B cell (primary cell): ENCODE results near the gene MFRP. TPM values are rescaled to one million over a fixed set of nuclear protein-coding genes. Genes with fewer than 3 reads are reported as not detected.

Source experiments
- ATAC-seq: fragments of 200-7000 bp; cut with Tn5 transposase; one replicate; pipeline ENCODE4 v1.10.0; 2021; ENCODE audit warnings: low read depth, mild to moderate bottlenecking, moderate number of reproducible peaks, moderate library complexity
- CTCF ChIA-PET: fragments of 350-600 bp; sonication (Branson Sonifier 250); formaldehyde crosslinking; loops from one replicate; lab custom pipeline; 2021; ENCODE audit warnings: antibody characterized with exemption, inconsistent platforms; lab: Charles Lee
- POLR2A ChIA-PET: fragments of 350-600 bp; sonication (Branson Sonifier 250); formaldehyde crosslinking; loops from one replicate; lab custom pipeline; 2021; ENCODE audit warnings: antibody characterized with exemption; lab: Charles Lee
- DNase-seq: peaks from one replicate; pipeline ENCODE4 v3.0.0; 2013
- H2AFZ ChIP-seq: 2 replicates; pipeline ENCODE4 v1.6.1; 2012; ENCODE audit warnings: mild to moderate bottlenecking, low read depth, low read length; ENCODE audit not compliant: insufficient read depth, poor library complexity, severe bottlenecking
- H3K27ac ChIP-seq, 2 donors: 1 replicate in 1 of 2; 2 replicates in 1 of 2; pipeline ENCODE4 v1.5.1; 2012 to 2013; ENCODE audit warnings: low read length in 2 of 2, mild to moderate bottlenecking in 2 of 2, moderate library complexity in 1 of 2
- H3K27me3 ChIP-seq, 4 experiments: fragments of 200-600 bp in 1 of 4; sonication (generic) in 1 of 4; replicated peaks in 1 of 4; 1 replicate in 2 of 4; 2 replicates in 2 of 4; pipeline versions ENCODE4 v1.6.1 to v1.7.0; 2013 to 2016; ENCODE audit warnings: low read length in 3 of 4, mild to moderate bottlenecking in 2 of 4, mixed read lengths in 1 of 4, moderate library complexity in 1 of 4; ENCODE audit not compliant: insufficient read depth in 4 of 4, control insufficient read depth in 3 of 4; ENCODE audit errors: control extremely low read depth in 1 of 4
- H3K36me3 ChIP-seq, 2 experiments: replicated peaks in 1 of 2; 1 replicate in 1 of 2; 2 replicates in 1 of 2; pipeline versions ENCODE4 v1.6.1 to v1.7.1; 2013; ENCODE audit warnings: low read length in 1 of 2; ENCODE audit not compliant: insufficient read depth in 2 of 2, control insufficient read depth in 1 of 2; ENCODE audit errors: control extremely low read depth in 1 of 2, extremely low read depth in 1 of 2
- H3K4me1 ChIP-seq, 2 donors: fragments of 200-600 bp in 1 of 2; sonication (generic) in 1 of 2; 1 replicate in 1 of 2; 2 replicates in 1 of 2; pipeline versions ENCODE4 v1.5.1 to v1.6.1; 2013 to 2017; ENCODE audit warnings: low read length in 2 of 2; ENCODE audit not compliant: control insufficient read depth in 2 of 2, insufficient read depth in 2 of 2
- H3K4me2 ChIP-seq: replicated peaks from 2 replicates; pipeline ENCODE3; 2012; ENCODE audit warnings: mild to moderate bottlenecking, low read depth, low read length; ENCODE audit not compliant: poor library complexity, severe bottlenecking
- H3K4me3 ChIP-seq, 5 experiments: fragments of 200-600 bp in 1 of 5; sonication (generic) in 1 of 5; 1 replicate in 3 of 5; 2 replicates in 2 of 5; pipeline versions ENCODE4 v1.5.1 to v1.7.0; 2011 to 2016; ENCODE audit warnings: low read length in 4 of 5, mild to moderate bottlenecking in 4 of 5, low read depth in 2 of 5, control low read depth in 1 of 5, moderate library complexity in 1 of 5; ENCODE audit not compliant: insufficient read depth in 1 of 5; ENCODE audit errors: control extremely low read depth in 1 of 5, extremely low read depth in 1 of 5
- H3K79me2 ChIP-seq: fragments of 200-600 bp; sonication (generic); one replicate; pipeline ENCODE4 v1.6.0; 2016; ENCODE audit warnings: low read length; ENCODE audit not compliant: control insufficient read depth, insufficient read depth
- H3K9ac ChIP-seq: fragments of 200-600 bp; sonication (generic); 2 replicates; pipeline ENCODE4 v1.6.1; 2017; ENCODE audit warnings: mild to moderate bottlenecking, low read length, moderate library complexity
- H3K9me3 ChIP-seq, 3 donors: one replicate each; pipeline versions ENCODE4 v1.6.1 to v1.7.1; 2013; ENCODE audit warnings: low read length in 2 of 3; ENCODE audit not compliant: control insufficient read depth in 2 of 3, insufficient read depth in 1 of 3; ENCODE audit errors: control extremely low read depth in 1 of 3
- H4K20me1 ChIP-seq: 2 replicates; pipeline ENCODE4 v1.6.0; 2012; ENCODE audit warnings: mild to moderate bottlenecking, low read length; ENCODE audit not compliant: insufficient read depth, control insufficient read depth, poor library complexity, severe bottlenecking
- H3K27ac Mint-ChIP-seq: one replicate; pipeline ENCODE4 v1.8.0; 2021; ENCODE audit warnings: mixed read lengths
- H3K27me3 Mint-ChIP-seq: one replicate; pipeline ENCODE4 v1.8.0; 2021; ENCODE audit warnings: mixed read lengths
- H3K4me1 Mint-ChIP-seq: one replicate; pipeline ENCODE4 v1.8.0; 2021; ENCODE audit warnings: mixed read lengths
- H3K4me3 Mint-ChIP-seq: one replicate; pipeline ENCODE4 v1.8.0; 2021; ENCODE audit warnings: mixed read lengths
- H3K9me3 Mint-ChIP-seq: one replicate; pipeline ENCODE4 v1.8.0; 2022; ENCODE audit warnings: mixed read lengths; ENCODE audit not compliant: insufficient read depth
- EZH2 ChIP-seq: IDR thresholded peaks from 2 replicates; pipeline ENCODE4 v1.6.1; 2012; ENCODE audit warnings: borderline replicate concordance, low read depth, mild to moderate bottlenecking, moderate library complexity, low read length; ENCODE audit not compliant: insufficient read depth, poor library complexity, severe bottlenecking
- WGBS: methylation state at CpG from one replicate; pipeline ENCODE4 v1.1.5; 2013; ENCODE audit warnings: missing lambda C conversion rate; ENCODE audit not compliant: insufficient coverage; 5-methylcytosine and 5-hydroxymethylcytosine counted together
- intact Hi-C: fragments of 100-400 bp; cut with micrococcal nuclease; formaldehyde crosslinking; loops from one replicate; pipeline ENCODE4 v1.10.0; 2022
- polyA plus RNA-seq: library from polyadenylated mRNA; depleted of rRNA; stranded (reverse); fragments of >200 nt; gene quantifications from 2 replicates; pipeline ENCODE4 v1.2.3, GENCODE V29; 2012
- total RNA-seq, 2 donors: library from RNA; stranded (reverse); fragments of 120-200 nt in 1 of 2; gene quantifications; 1 replicate in 1 of 2; 2 replicates in 1 of 2; pipeline versions ENCODE4 v1.2.3 to v1.2.4, GENCODE V29; 2013 to 2022
- TF ChIP-seq, protein P1 (sequence below): fragments of 200-600 bp; IDR thresholded peaks from one replicate; pipeline ENCODE4 v1.8.0; 2022; ENCODE audit warnings: antibody characterized with exemption, mild to moderate bottlenecking

The MFRP gene
- total and polyA plus RNA-seq, 2 donors (not counting 1 experiment from before 2014, with no cell fraction given): not detected

GRCh38 chr11:119347940-119348605 lies 1.6 kb upstream of the MFRP start:
- Histone ChIP-seq H3K27ac (no peak overlapping the region), H3K36me3 (no peaks in the 10 kb centered on the region), H3K4me1 (no peaks in the 10 kb centered on the region), H3K79me2 (no peaks in the 10 kb centered on the region), H3K9ac (no peak overlapping the region), H3K9me3 (no peaks in the 10 kb centered on the region), H3K27me3 (peaks cover 0 to 34% (median 7%) of the 10 kb centered on the region in 4 experiments), H2AFZ (no peak overlapping the region), H3K4me2 (no peak overlapping the region), H4K20me1 (no peaks in the 10 kb centered on the region), H3K4me3 (no peak overlapping the region)
- WGBS: 73% methylated on average over 10 of the region's 16 CpGs
- peaks cover 65% of the 10 kb centered on the region for H3K27me3 Mint-ChIP-seq
- H3K4me3 Mint-ChIP-seq: no peak overlapping the region
- CTCF ChIA-PET: interaction anchor here (2.2 kb wide), 1 partner anchor 8 kb away, joined by 12 read pairs; no protein-coding TSS in a partner anchor
- POLR2A ChIA-PET: no interaction called here
- H3K27ac Mint-ChIP-seq: no peak overlapping the region
- DNase-seq (no peak), ATAC-seq (no peak)
- intact Hi-C loops: no loop called here
- no peaks in the 10 kb centered on the region for H3K9me3 Mint-ChIP-seq
- no peaks in the 10 kb centered on the region for H3K4me1 Mint-ChIP-seq
- TF ChIP-seq, protein P1, sequence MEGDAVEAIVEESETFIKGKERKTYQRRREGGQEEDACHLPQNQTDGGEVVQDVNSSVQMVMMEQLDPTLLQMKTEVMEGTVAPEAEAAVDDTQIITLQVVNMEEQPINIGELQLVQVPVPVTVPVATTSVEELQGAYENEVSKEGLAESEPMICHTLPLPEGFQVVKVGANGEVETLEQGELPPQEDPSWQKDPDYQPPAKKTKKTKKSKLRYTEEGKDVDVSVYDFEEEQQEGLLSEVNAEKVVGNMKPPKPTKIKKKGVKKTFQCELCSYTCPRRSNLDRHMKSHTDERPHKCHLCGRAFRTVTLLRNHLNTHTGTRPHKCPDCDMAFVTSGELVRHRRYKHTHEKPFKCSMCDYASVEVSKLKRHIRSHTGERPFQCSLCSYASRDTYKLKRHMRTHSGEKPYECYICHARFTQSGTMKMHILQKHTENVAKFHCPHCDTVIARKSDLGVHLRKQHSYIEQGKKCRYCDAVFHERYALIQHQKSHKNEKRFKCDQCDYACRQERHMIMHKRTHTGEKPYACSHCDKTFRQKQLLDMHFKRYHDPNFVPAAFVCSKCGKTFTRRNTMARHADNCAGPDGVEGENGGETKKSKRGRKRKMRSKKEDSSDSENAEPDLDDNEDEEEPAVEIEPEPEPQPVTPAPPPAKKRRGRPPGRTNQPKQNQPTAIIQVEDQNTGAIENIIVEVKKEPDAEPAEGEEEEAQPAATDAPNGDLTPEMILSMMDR: no peak

GRCh38 chr11:119347242-119347641 lies 737 bp upstream of the MFRP start:
- Mint-ChIP-seq H3K27me3 (peaks cover 61% of the 10 kb centered on the region), H3K27ac (no peak overlapping the region), H3K9me3 (no peaks in the 10 kb centered on the region), H3K4me3 (no peak overlapping the region), H3K4me1 (no peaks in the 10 kb centered on the region)
- Histone ChIP-seq H3K27me3 (peaks cover 0 to 37% (median 10%) of the 10 kb centered on the region in 4 experiments), H3K4me3 (no peak overlapping the region), H3K79me2 (no peaks in the 10 kb centered on the region), H3K9me3 (no peaks in the 10 kb centered on the region), H3K4me2 (no peak overlapping the region), H3K27ac (no peak overlapping the region), H3K36me3 (no peaks in the 10 kb centered on the region), H3K9ac (no peak overlapping the region), H3K4me1 (no peaks in the 10 kb centered on the region), H2AFZ (no peak overlapping the region), H4K20me1 (no peaks in the 10 kb centered on the region)
- no peak for ATAC-seq
- WGBS: 100% methylated on average over 1 of the region's 2 CpGs
- ChIA-PET CTCF (interaction anchor here (1.1 to 2.2 kb wide), 2 partner anchors 9 to 22 kb away, joined by 3 to 12 read pairs; no protein-coding TSS in a partner anchor), POLR2A (no interaction called here)
- DNase-seq: no peak
- intact Hi-C loops: no loop called here
- TF ChIP-seq EZH2: no peak
- TF ChIP-seq, protein P1: no peak
